HFF-Myc (cell line): ENCODE results near the gene MTO1.
"Not testable (repeated sequence)": the region's sequence is repeated elsewhere in the genome, so short reads cannot be mapped to it uniquely, and the experiment has no call there.

Experiments
- DNase-seq: peaks from one replicate; pipeline ENCODE4 v3.0.0-alpha.2; 2011; ENCODE audit warnings: low read depth; ENCODE audit errors: extremely low read depth
- H3K4me3 ChIP-seq: replicated peaks from 2 replicates; pipeline ENCODE4 v1.5.1; 2011; ENCODE audit warnings: low read depth, mild to moderate bottlenecking, control low read depth, low read length
- TF ChIP-seq, protein P1 (sequence below): IDR thresholded peaks from 2 replicates; pipeline ENCODE4 v1.5.1; 2012; ENCODE audit warnings: mild to moderate bottlenecking, low read depth, low read length, control low read depth; ENCODE audit errors: missing control alignments

Gene MTO1

GRCh38 chr6:73504160-73504559 lies 42.6 kb downstream of the MTO1 start:
- DNase-seq: no peak
- no peak overlapping the region for H3K4me3 ChIP-seq
- TF ChIP-seq, protein P1, sequence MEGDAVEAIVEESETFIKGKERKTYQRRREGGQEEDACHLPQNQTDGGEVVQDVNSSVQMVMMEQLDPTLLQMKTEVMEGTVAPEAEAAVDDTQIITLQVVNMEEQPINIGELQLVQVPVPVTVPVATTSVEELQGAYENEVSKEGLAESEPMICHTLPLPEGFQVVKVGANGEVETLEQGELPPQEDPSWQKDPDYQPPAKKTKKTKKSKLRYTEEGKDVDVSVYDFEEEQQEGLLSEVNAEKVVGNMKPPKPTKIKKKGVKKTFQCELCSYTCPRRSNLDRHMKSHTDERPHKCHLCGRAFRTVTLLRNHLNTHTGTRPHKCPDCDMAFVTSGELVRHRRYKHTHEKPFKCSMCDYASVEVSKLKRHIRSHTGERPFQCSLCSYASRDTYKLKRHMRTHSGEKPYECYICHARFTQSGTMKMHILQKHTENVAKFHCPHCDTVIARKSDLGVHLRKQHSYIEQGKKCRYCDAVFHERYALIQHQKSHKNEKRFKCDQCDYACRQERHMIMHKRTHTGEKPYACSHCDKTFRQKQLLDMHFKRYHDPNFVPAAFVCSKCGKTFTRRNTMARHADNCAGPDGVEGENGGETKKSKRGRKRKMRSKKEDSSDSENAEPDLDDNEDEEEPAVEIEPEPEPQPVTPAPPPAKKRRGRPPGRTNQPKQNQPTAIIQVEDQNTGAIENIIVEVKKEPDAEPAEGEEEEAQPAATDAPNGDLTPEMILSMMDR: no peak

DNA sequence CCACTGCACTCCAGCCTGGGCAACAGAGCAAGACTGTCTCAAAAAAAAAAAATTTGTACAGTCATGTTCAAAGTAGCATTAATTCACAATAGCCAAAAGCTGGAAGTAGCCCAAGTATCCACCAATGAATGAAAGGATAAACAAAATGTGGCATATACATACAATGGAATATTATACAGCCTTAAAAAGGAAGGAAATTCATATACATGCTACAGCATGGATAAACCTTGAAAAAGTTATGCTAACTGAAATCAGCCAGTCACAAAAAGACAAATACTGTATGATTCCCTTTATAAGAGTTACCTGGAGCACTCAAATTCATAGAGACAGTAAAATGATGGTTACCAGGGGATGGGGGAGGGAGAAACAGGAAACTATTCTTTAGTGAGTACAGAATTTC lies 43.6 kb downstream of the MTO1 start:
- H3K4me3 ChIP-seq: no peak overlapping the region
- DNase-seq: no peak
- TF ChIP-seq, protein P1: no peak

- not testable (repeated sequence) for H3K4me3 ChIP-seq, DNase-seq
Observed at GRCh38 chr6:73505705-73506104, 44.2 kb downstream of the MTO1 start.

- DNase-seq: no peak
- TF ChIP-seq, protein P1: no peak
- H3K4me3 ChIP-seq: no peak overlapping the region
Observed at GRCh38 chr6:73506246-73506645, 44.7 kb downstream of the MTO1 start.

DNA sequence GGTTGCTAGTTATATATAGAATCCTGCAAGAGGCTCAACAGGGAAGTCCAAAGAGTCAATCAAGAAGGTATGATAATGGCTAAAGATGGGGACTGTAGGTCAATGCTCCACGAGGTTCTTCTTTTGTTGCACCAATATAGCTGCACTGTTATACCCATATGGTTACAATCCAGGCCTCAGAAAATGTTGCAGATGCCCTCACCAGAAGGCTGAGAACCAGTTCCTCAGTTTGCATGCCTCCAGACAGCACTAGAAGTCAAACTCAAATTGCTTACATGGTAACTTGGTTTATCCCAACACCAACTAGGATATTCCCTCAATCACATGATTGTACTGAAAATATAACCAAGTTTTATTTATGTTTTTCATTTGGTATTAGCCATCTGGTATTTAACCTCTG lies 47.2 kb downstream of the MTO1 start:
- no peak for DNase-seq
- TF ChIP-seq, protein P1: no peak

DNA sequence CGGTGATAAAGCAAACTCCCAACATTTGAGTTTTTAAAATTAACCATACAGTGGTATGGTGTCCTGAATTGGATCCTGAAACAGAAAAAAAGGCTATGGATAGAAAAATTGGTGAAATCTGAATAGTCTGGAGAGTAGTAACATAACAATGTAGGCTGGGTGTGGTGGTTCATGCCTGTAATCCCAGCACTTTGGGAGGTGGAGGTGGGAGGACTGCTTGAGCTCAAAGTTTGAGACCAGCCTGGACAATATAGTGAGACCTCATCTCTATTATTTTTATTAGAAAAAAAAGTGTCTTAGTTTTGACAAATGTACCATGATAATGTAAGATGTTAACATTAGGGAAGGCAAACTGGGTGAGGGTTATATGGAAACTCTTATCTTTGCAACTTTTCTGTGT lies 48.3 kb downstream of the MTO1 start:
- H3K4me3 ChIP-seq: no peak overlapping the region
- no peak for DNase-seq

More for the DNA sequence above, 47.2 kb downstream of the MTO1 start:
- H3K4me3 ChIP-seq: no peak overlapping the region

GRCh38 chr6:73511796-73512195 lies 50.3 kb downstream of the MTO1 start:
- no peak overlapping the region for H3K4me3 ChIP-seq
- TF ChIP-seq, protein P1: no peak
- DNase-seq: no peak

More for the DNA sequence above, 48.3 kb downstream of the MTO1 start:
- TF ChIP-seq, protein P1: no peak
